Measurements from ENCODE around the gene SLAMF8. TPM values are rescaled to one million over a fixed set of nuclear protein-coding genes. Genes with fewer than 3 reads are reported as not detected.

SLAMF8 gene
- total RNA-seq, 1 donor from 2014 or later, result 34.6 TPM

DNA sequence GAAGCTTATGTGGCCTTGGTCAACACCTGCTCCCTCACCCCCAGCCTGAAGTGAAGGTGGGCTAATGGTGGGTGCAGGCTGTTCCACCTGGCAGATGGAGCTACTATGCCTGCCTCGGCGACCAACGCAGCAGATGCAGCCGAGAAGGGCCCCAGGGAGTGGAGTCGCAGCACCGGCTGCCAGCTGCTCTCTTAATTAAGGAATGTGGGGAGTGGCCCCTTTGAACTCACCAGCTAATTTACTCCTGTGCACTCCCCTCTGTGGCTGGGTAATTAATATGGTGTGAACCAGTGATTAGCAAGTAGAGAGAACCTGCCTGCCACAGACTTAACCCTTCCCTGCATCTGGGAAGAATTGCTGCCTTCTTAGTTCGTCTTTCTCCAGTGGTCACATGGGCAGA lies 3.3 kb upstream of the SLAMF8 start:
- intact Hi-C loops (cut with DNase I), result no loop called here
- ATAC-seq, result peak; percentile 11
- Histone ChIP-seq H3K4me1 (peaks cover 7% of the 10 kb centered on the region), H3K36me3 (no peaks in the 10 kb centered on the region), H3K27me3 (no peaks in the 10 kb centered on the region), H3K27ac (no peak overlapping the region), H3K4me3 (no peak overlapping the region), H3K9me3 (no peaks in the 10 kb centered on the region)
- no peak for DNase-seq
- TF ChIP-seq, protein P1, sequence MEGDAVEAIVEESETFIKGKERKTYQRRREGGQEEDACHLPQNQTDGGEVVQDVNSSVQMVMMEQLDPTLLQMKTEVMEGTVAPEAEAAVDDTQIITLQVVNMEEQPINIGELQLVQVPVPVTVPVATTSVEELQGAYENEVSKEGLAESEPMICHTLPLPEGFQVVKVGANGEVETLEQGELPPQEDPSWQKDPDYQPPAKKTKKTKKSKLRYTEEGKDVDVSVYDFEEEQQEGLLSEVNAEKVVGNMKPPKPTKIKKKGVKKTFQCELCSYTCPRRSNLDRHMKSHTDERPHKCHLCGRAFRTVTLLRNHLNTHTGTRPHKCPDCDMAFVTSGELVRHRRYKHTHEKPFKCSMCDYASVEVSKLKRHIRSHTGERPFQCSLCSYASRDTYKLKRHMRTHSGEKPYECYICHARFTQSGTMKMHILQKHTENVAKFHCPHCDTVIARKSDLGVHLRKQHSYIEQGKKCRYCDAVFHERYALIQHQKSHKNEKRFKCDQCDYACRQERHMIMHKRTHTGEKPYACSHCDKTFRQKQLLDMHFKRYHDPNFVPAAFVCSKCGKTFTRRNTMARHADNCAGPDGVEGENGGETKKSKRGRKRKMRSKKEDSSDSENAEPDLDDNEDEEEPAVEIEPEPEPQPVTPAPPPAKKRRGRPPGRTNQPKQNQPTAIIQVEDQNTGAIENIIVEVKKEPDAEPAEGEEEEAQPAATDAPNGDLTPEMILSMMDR (IDR thresholded peaks at IDR 0.05), result no peak

DNA sequence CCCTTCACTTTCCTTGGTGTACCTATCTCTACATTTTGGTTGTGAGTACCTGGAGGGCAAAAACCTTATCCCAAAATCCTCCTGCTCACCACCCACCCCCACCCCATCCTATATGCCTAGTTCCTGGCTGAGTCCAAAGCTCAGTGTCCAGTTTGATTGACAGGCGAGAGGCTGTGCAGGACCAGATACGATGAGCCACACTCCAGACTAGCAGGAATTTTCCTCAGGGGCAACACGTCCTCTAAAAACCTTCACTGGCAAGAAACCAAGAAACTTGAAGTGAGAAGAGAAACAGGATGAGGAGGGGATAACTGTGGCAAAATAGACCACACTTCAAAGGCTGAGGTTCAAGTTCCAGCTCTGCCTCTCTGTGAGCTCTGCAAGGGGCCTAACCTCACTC lies 1.1 kb upstream of the SLAMF8 start:
- Histone ChIP-seq H3K9me3 (no peaks in the 10 kb centered on the region), H3K27ac (no peak overlapping the region), H3K4me3 (no peak overlapping the region), H3K4me1 (peaks cover 19% of the 10 kb centered on the region), H3K36me3 (no peaks in the 10 kb centered on the region), H3K27me3 (no peaks in the 10 kb centered on the region)
- TF ChIP-seq, protein P1 (IDR thresholded peaks at IDR 0.05), result no peak
- intact Hi-C loops (cut with DNase I), result no loop called here
- DNase-seq (no peak), ATAC-seq (no peak)

DNA sequence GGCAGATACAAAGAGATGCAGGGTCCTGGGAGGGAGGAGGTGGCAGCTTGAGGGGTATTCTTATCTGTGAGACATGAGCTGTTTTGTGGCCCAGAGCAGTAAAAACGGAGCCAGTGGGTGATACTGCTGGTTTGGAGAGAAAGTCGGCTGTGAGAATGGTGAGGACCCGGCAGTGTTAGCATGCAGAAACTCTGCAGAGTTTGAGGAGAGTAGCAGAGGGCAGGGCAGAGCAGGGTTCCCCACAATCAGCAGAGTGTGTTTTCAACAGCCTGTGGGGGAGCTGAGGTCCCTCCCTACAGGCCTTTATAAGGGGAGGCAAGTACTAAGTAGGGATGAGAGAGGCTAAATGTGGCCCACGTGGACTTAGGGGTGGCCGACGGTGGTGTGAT lies 423 bp downstream of the SLAMF8 start:
- Histone ChIP-seq H3K4me3 (peak overlapping the region; percentile 37), H3K4me1 (peaks cover 29% of the 10 kb centered on the region), H3K27me3 (no peaks in the 10 kb centered on the region), H3K36me3 (no peaks in the 10 kb centered on the region), H3K9me3 (no peaks in the 10 kb centered on the region), H3K27ac (peak overlapping the region; percentile 32)
- intact Hi-C loops (cut with DNase I), result no loop called here
- DNase-seq, result no peak
- TF ChIP-seq, protein P1 (IDR thresholded peaks at IDR 0.05), result no peak
- ATAC-seq, result no peak

DNA sequence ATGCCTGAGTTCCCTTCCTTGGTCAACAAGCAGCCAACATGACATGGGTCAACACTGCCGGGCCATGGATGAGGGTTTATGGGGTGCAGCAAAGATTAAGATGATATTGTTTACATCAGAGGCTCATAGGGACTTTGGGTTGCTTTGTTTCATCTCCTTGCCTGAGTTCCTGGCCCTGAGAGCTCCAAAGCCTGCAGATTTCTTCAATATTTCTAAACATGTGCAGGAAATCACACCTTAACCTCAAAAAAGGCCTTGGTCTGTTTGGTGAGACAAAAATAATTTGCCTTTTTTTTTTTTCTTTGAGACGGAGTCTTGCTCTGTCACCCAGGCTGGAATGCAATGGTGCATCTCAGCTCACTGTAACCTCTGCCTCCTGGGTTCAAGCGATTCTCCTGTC lies 876 bp downstream of the SLAMF8 start:
- Histone ChIP-seq H3K27me3 (no peaks in the 10 kb centered on the region), H3K36me3 (no peaks in the 10 kb centered on the region), H3K9me3 (no peaks in the 10 kb centered on the region), H3K4me1 (peaks cover 29% of the 10 kb centered on the region), H3K4me3 (peak overlapping the region; percentile 37), H3K27ac (peak overlapping the region; percentile 32)
- no peak for DNase-seq
- no peak for ATAC-seq
- TF ChIP-seq, protein P1 (IDR thresholded peaks at IDR 0.05), result no peak
- intact Hi-C loops (cut with DNase I), result no loop called here

DNA sequence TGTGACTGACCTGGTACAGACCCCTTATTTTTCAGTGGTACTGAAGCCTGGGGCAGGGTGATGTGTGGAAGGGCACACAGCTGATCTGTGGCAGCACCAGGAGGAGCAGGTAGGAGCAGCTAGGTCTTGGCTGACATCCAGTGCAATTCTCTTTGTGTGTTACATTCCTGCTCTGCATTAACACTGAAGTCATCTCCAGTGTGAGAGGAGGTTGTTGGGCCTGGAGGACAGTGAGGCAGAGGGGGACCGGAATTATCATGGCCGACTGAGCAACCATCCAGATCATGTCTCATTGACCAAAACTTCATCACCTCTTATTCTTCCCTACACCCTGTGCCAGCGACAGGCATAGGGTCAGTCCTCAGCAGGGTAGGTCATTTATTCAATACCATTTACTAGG lies 1.5 kb downstream of the SLAMF8 start:
- TF ChIP-seq, protein P1 (IDR thresholded peaks at IDR 0.05), result no peak
- no peak for ATAC-seq
- H3K4me1 ChIP-seq, result peaks cover 29% of the 10 kb centered on the region
- no peaks in the 10 kb centered on the region for H3K27me3 ChIP-seq
- intact Hi-C loops (cut with DNase I), result no loop called here
- peaks cover 4% of the 10 kb centered on the region for H3K36me3 ChIP-seq
- no peaks in the 10 kb centered on the region for H3K9me3 ChIP-seq
- H3K27ac ChIP-seq, result no peak overlapping the region
- DNase-seq, result no peak
- H3K4me3 ChIP-seq, result peak overlapping the region; percentile 37
